Testis (tissue), 2 donors: ENCODE measurements around the gene SERPINE2.

Experiments
- POLR2A ChIP-seq: fragments of 450-650 bp; IDR thresholded peaks from one replicate; pipeline ENCODE4 v1.6.1; 2017; ENCODE audit warnings: antibody characterized with exemption, mild to moderate bottlenecking, moderate library complexity
- TF ChIP-seq, protein P1 (sequence below), 3 experiments: fragments of 450-650 bp in 2 of 3; fragments of 200-600 bp in 1 of 3; sonication (generic) in 1 of 3; IDR thresholded peaks; one replicate each; pipeline ENCODE4 v1.5.1; 2016 to 2019; ENCODE audit warnings: antibody characterized with exemption in 3 of 3, mild to moderate bottlenecking in 2 of 3, moderate library complexity in 1 of 3

GRCh38 chr2:223969315-223969714 lies 69.8 kb downstream of the SERPINE2 start:
- TF ChIP-seq, protein P1, sequence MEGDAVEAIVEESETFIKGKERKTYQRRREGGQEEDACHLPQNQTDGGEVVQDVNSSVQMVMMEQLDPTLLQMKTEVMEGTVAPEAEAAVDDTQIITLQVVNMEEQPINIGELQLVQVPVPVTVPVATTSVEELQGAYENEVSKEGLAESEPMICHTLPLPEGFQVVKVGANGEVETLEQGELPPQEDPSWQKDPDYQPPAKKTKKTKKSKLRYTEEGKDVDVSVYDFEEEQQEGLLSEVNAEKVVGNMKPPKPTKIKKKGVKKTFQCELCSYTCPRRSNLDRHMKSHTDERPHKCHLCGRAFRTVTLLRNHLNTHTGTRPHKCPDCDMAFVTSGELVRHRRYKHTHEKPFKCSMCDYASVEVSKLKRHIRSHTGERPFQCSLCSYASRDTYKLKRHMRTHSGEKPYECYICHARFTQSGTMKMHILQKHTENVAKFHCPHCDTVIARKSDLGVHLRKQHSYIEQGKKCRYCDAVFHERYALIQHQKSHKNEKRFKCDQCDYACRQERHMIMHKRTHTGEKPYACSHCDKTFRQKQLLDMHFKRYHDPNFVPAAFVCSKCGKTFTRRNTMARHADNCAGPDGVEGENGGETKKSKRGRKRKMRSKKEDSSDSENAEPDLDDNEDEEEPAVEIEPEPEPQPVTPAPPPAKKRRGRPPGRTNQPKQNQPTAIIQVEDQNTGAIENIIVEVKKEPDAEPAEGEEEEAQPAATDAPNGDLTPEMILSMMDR (IDR thresholded peaks at IDR 0.05) = no peak
- TF ChIP-seq POLR2A = no peak
